CD4-positive, alpha-beta T cell treated with Interleukin-15 for 1 hour (primary cell): ENCODE measurements around the gene LLCFC1.

Source experiments
- DNase-seq: peaks from one replicate; pipeline ENCODE4 v3.0.0-alpha.2; 2020

The LLCFC1 gene

GRCh38 chr7:142939226-142939910 is at the start of gene LLCFC1:
Gene LLCFC1 (plus strand): TSS chr7:142939484. CDS start chr7:142939622, 138 bp downstream.
- no peak for DNase-seq

GRCh38 chr7:142889816-142890215 is 49.5 kb upstream of the LLCFC1 start:
- no peak for DNase-seq

GRCh38 chr7:142890874-142891485 is 48.3 kb upstream of the LLCFC1 start:
- DNase-seq, result no peak

GRCh38 chr7:142891490-142892082 is 47.7 kb upstream of the LLCFC1 start:
- no peak for DNase-seq

GRCh38 chr7:142892951-142893350 is 46.3 kb upstream of the LLCFC1 start:
- no peak for DNase-seq

- no peak for DNase-seq
These were observed 44.9 kb upstream of the LLCFC1 start for GRCh38 chr7:142894112-142894984.

- DNase-seq, result no peak
These were observed 44.2 kb upstream of the LLCFC1 start for GRCh38 chr7:142894985-142895593.

- no peak for DNase-seq
These were observed 43.1 kb upstream of the LLCFC1 start for GRCh38 chr7:142896151-142896550.

- DNase-seq, result no peak
These were observed 42.4 kb upstream of the LLCFC1 start for GRCh38 chr7:142896741-142897379.

- DNase-seq, result no peak
These were observed 41.6 kb upstream of the LLCFC1 start for GRCh38 chr7:142897691-142898090.

- DNase-seq, result no peak
These were observed 40.7 kb upstream of the LLCFC1 start for GRCh38 chr7:142898377-142899170.

GRCh38 chr7:142899661-142900060 is 39.6 kb upstream of the LLCFC1 start:
- DNase-seq, result no peak

GRCh38 chr7:142901426-142902259 is 37.6 kb upstream of the LLCFC1 start:
- DNase-seq, result no peak

- no peak for DNase-seq
These were observed 35.2 kb upstream of the LLCFC1 start for GRCh38 chr7:142904128-142904527.

- DNase-seq, result no peak
These were observed 33.5 kb upstream of the LLCFC1 start for GRCh38 chr7:142905759-142906158.

- DNase-seq, result no peak
These were observed 32.6 kb upstream of the LLCFC1 start for GRCh38 chr7:142906643-142907042.

- DNase-seq, result no peak
These were observed 31.0 kb upstream of the LLCFC1 start for GRCh38 chr7:142908290-142908689.

GRCh38 chr7:142908921-142909890 is 30.1 kb upstream of the LLCFC1 start:
- no peak for DNase-seq

GRCh38 chr7:142910031-142910433 is 29.3 kb upstream of the LLCFC1 start:
- no peak for DNase-seq
